ENCODE data around the gene EXPH5. TPM values are rescaled to one million over a fixed set of nuclear protein-coding genes. Genes with fewer than 3 reads are reported as not detected.

The EXPH5 gene
- total and polyA plus RNA-seq, 12 donors: 0.14 to 7.4 (median 0.98) TPM

- Histone ChIP-seq H3K4me3 (no peak overlapping the region), H3K27ac (no peak overlapping the region), H3K27me3 (no peaks in the 10 kb centered on the region), H3K9me3 (replicated peaks in 1 of 3) (no peaks in the 10 kb centered on the region), H3K36me3 (replicated peaks in 1 of 2) (no peaks in the 10 kb centered on the region), H3K4me1 (replicated peaks in 1 of 2) (no peaks in the 10 kb centered on the region)
- no peak for DNase-seq
- TF ChIP-seq POLR2A (IDR thresholded peaks at IDR 0.05): no peak
- TF ChIP-seq CTCF (IDR thresholded peaks at IDR 0.05): no peak
- intact Hi-C loops (cut with DNase I): no loop called here
- WGBS, 4 donors: 61 to 80% (median 68%) methylated on average over 1 of the region's 1 CpG
These were observed 71.2 kb downstream of the EXPH5 start for GRCh38 chr11:108522318-108522717.

GRCh38 chr11:108518581-108518980 lies 75.0 kb downstream of the EXPH5 start:
- H3K36me3 ChIP-seq (replicated peaks in 1 of 2): no peaks in the 10 kb centered on the region
- H3K27ac ChIP-seq: no peak overlapping the region
- intact Hi-C loops (cut with DNase I): no loop called here
- no peak for DNase-seq
- H3K4me1 ChIP-seq (replicated peaks in 1 of 2): no peaks in the 10 kb centered on the region
- TF ChIP-seq POLR2A (IDR thresholded peaks at IDR 0.05) (no peak), CTCF (IDR thresholded peaks at IDR 0.05) (no peak)
- H3K4me3 ChIP-seq: no peak overlapping the region
- H3K9me3 ChIP-seq (replicated peaks in 1 of 3): no peaks in the 10 kb centered on the region
- 71 to 81% (median 76%) methylated on average over 10 of the region's 10 CpGs for WGBS, 4 donors
- no peaks in the 10 kb centered on the region for H3K27me3 ChIP-seq

- DNase-seq: no peak
- no peaks in the 10 kb centered on the region for H3K27me3 ChIP-seq
- no peak overlapping the region for H3K4me3 ChIP-seq
- intact Hi-C loops (cut with DNase I): no loop called here
- H3K9me3 ChIP-seq (replicated peaks in 1 of 3): no peaks in the 10 kb centered on the region
- TF ChIP-seq POLR2A (IDR thresholded peaks at IDR 0.05) (no peak), CTCF (IDR thresholded peaks at IDR 0.05) (no peak)
- no peak overlapping the region for H3K27ac ChIP-seq
- WGBS, 4 donors: 93 to 97% (median 94%) methylated on average over 4 of the region's 4 CpGs
- no peaks in the 10 kb centered on the region for H3K4me1 ChIP-seq (replicated peaks in 1 of 2)
- H3K36me3 ChIP-seq (replicated peaks in 1 of 2): no peaks in the 10 kb centered on the region
These were observed 77.4 kb downstream of the EXPH5 start for GRCh38 chr11:108516125-108516524.

- DNase-seq: no peak
- 79 to 90% (median 85%) methylated on average over 2 of the region's 2 CpGs for WGBS, 4 donors
- H3K27me3 ChIP-seq: no peaks in the 10 kb centered on the region
- no peaks in the 10 kb centered on the region for H3K9me3 ChIP-seq (replicated peaks in 1 of 3)
- H3K4me3 ChIP-seq: no peak overlapping the region
- no peaks in the 10 kb centered on the region for H3K36me3 ChIP-seq (replicated peaks in 1 of 2)
- TF ChIP-seq CTCF (IDR thresholded peaks at IDR 0.05) (no peak), POLR2A (IDR thresholded peaks at IDR 0.05) (no peak)
- no peaks in the 10 kb centered on the region for H3K4me1 ChIP-seq (replicated peaks in 1 of 2)
- H3K27ac ChIP-seq: no peak overlapping the region
- intact Hi-C loops (cut with DNase I): no loop called here
These were observed 80.9 kb downstream of the EXPH5 start for GRCh38 chr11:108512708-108513107.
